HCT116 (cell line): Measurements from ENCODE around the gene CD96. TPM values are rescaled to one million over a fixed set of nuclear protein-coding genes. Genes with fewer than 3 reads are reported as not detected.

ENCODE experiments used
- ATAC-seq: fragments of 200-7000 bp; cut with Tn5 transposase; 2 replicates; pipeline ENCODE4 v1.9.1; 2020; ENCODE audit warnings: mild to moderate bottlenecking, moderate library complexity
- BruUV-seq: library from RNA; stranded (reverse); fragments of 400-500 nt; replicated peaks from 2 replicates; lab custom pipeline; 2021; lab: Mats Ljungman, UMichigan
- CTCF ChIA-PET: fragments of 300-600 bp; sonication (Branson Sonifier 250); formaldehyde crosslinking; loops from one replicate; lab custom pipeline; 2021; ENCODE audit warnings: antibody characterized with exemption; lab: Charles Lee
- POLR2A ChIA-PET: fragments of 300-600, 350-600 bp; sonication (Branson Sonifier 250); formaldehyde crosslinking; loops from one replicate; lab custom pipeline; 2021; ENCODE audit warnings: antibody characterized with exemption; lab: Charles Lee
- RAD21 ChIA-PET, 2 experiments: fragments of 300-600 bp; sonication (Branson Sonifier 250); formaldehyde crosslinking; loops; one replicate each; lab custom pipeline; 2023; ENCODE audit warnings: low total read pairs in 2 of 2; ENCODE audit not compliant: uncharacterized antibody in 2 of 2, unreplicated experiment in 2 of 2, low non-redundant PET in 1 of 2; lab: Charles Lee
- DNase-seq: peaks from one replicate; pipeline ENCODE4 v3.0.0-alpha.2; 2010; ENCODE audit warnings: low read depth, low spot score
- H2AFZ ChIP-seq: fragments of 200-600 bp; shearing (Covaris generic), sonication (generic); 2 replicates; pipeline ENCODE4 v1.6.1; 2017; ENCODE audit warnings: low read depth, mixed run types, mixed read lengths, antibody characterized with exemption, low read length; ENCODE audit not compliant: poor library complexity, severe bottlenecking
- H3K27ac ChIP-seq: 2 replicates; pipeline ENCODE4 v1.5.1; 2012; ENCODE audit warnings: low read depth, low read length
- H3K27me3 ChIP-seq: fragments of 200-600 bp; sonication (generic); 2 replicates; pipeline ENCODE4 v1.6.1; 2016; ENCODE audit warnings: mixed run types, low read length, mixed read lengths; ENCODE audit not compliant: insufficient read depth
- H3K36me3 ChIP-seq, 2 experiments: fragments of 200-500 bp in 1 of 2; fragments of 200-600 bp in 1 of 2; sonication (Bioruptor generic) in 1 of 2; sonication (generic) in 1 of 2; 2 replicates each; pipeline versions ENCODE4 v1.5.1 to v1.6.1; 2014 to 2016; ENCODE audit warnings: low read length in 2 of 2, inconsistent platforms in 1 of 2, mixed read lengths in 1 of 2, mixed run types in 1 of 2; ENCODE audit not compliant: insufficient read depth in 2 of 2, control insufficient read depth in 1 of 2
- H3K4me1 ChIP-seq, 2 experiments: fragments of 200-600 bp in 1 of 2; sonication (generic) in 1 of 2; 2 replicates each; pipeline versions ENCODE4 v1.5.1 to v1.6.1; 2012 to 2017; ENCODE audit warnings: low read length in 2 of 2, inconsistent platforms in 1 of 2, mild to moderate bottlenecking in 1 of 2, mixed read lengths in 1 of 2, mixed run types in 1 of 2, moderate library complexity in 1 of 2; ENCODE audit not compliant: insufficient read depth in 2 of 2, control insufficient read depth in 1 of 2
- H3K4me2 ChIP-seq: fragments of 200-600 bp; sonication (generic); 2 replicates; pipeline ENCODE4 v1.6.1; 2017; ENCODE audit warnings: mixed run types, low read length, mixed read lengths
- H3K4me3 ChIP-seq, 2 experiments: fragments of 200-600 bp in 1 of 2; sonication (generic) in 1 of 2; replicated peaks in 1 of 2; 2 replicates each; pipeline ENCODE4 v1.5.1; 2011 to 2016; ENCODE audit warnings: low read length in 2 of 2, control low read depth in 1 of 2, low read depth in 1 of 2, mild to moderate bottlenecking in 1 of 2, mixed read lengths in 1 of 2, mixed run types in 1 of 2
- H3K79me2 ChIP-seq: fragments of 200-600 bp; sonication (generic); 2 replicates; pipeline ENCODE4 v1.6.1; 2017; ENCODE audit warnings: mild to moderate bottlenecking, mixed run types, low read length, moderate library complexity, mixed read lengths; ENCODE audit not compliant: insufficient read depth
- H3K9ac ChIP-seq: fragments of 200-600 bp; sonication (generic); 2 replicates; pipeline ENCODE4 v1.6.1; 2016; ENCODE audit warnings: low read length, mixed read lengths
- H3K9me2 ChIP-seq: fragments of 200-600 bp; sonication (generic), shearing (Covaris generic); 2 replicates; pipeline ENCODE4 v1.6.1; 2017; ENCODE audit warnings: mixed run types, mild to moderate bottlenecking, moderate library complexity; ENCODE audit not compliant: insufficient read depth
- H3K9me3 ChIP-seq, 2 experiments: fragments of 200-500 bp in 1 of 2; fragments of 200-600 bp in 1 of 2; sonication (Bioruptor generic) in 1 of 2; sonication (generic) in 1 of 2; 2 replicates each; pipeline ENCODE4 v1.6.1; 2014 to 2017; ENCODE audit warnings: low read length in 2 of 2, mixed read lengths in 2 of 2, inconsistent platforms in 1 of 2, low read depth in 1 of 2, mild to moderate bottlenecking in 1 of 2, mixed run types in 1 of 2, moderate library complexity in 1 of 2; ENCODE audit not compliant: control insufficient read depth in 1 of 2, insufficient read depth in 1 of 2
- H4K20me1 ChIP-seq: fragments of 200-600 bp; sonication (generic), shearing (Covaris generic); 2 replicates; pipeline ENCODE4 v1.6.1; 2017; ENCODE audit warnings: mixed run types, mild to moderate bottlenecking, moderate library complexity; ENCODE audit not compliant: insufficient read depth
- CBX3 ChIP-seq: IDR thresholded peaks from 2 replicates; pipeline ENCODE4 v1.6.1; 2012; ENCODE audit warnings: low read depth
- CEBPB ChIP-seq: IDR thresholded peaks from 2 replicates; pipeline ENCODE4 v1.6.1; 2012; ENCODE audit warnings: low read depth
- EGR1 ChIP-seq: IDR thresholded peaks from 2 replicates; pipeline ENCODE4 v1.6.1; 2012; ENCODE audit warnings: low read depth
- EZH2 ChIP-seq: fragments of 200-600 bp; sonication (generic); IDR thresholded peaks from 2 replicates; pipeline ENCODE4 v1.6.1; 2017; ENCODE audit warnings: antibody characterized with exemption, mixed run types
- EZH2phosphoT487 ChIP-seq: fragments of 200-600 bp; IDR thresholded peaks from 2 replicates; pipeline ENCODE4 v1.6.1; 2018; ENCODE audit warnings: antibody characterized with exemption, borderline replicate concordance
- FOSL1 ChIP-seq: IDR thresholded peaks from 2 replicates; pipeline ENCODE4 v1.6.1; 2012; ENCODE audit warnings: low read depth
- JUND ChIP-seq: IDR thresholded peaks from 2 replicates; pipeline ENCODE4 v1.6.1; 2012
- SIN3A ChIP-seq: IDR thresholded peaks from 2 replicates; pipeline ENCODE4 v1.6.1; 2012; ENCODE audit warnings: low read depth
- TCF7L2 ChIP-seq: IDR thresholded peaks from 2 replicates; pipeline ENCODE4 v1.7.0; 2011; ENCODE audit warnings: borderline replicate concordance, inconsistent platforms; ENCODE audit not compliant: insufficient read depth, insufficient read length; ENCODE audit errors: extremely low read depth
- intact Hi-C: fragments of 100-400 bp; cut with micrococcal nuclease; formaldehyde crosslinking; loops from 2 replicates; pipeline ENCODE4 v1.10.0; 2022
- total RNA-seq: library from RNA; stranded (reverse); gene quantifications from one replicate; pipeline ENCODE4 v1.2.1, GENCODE V29; 2021; ENCODE audit not compliant: unreplicated experiment
- TF ChIP-seq, protein P1 (sequence below): IDR thresholded peaks from 2 replicates; pipeline ENCODE4 v1.6.1; 2012; ENCODE audit warnings: low read depth
- TF ChIP-seq, protein P2 (sequence below), 3 experiments: fragments of 200-600 bp in 1 of 3; sonication (generic) in 1 of 3; IDR thresholded peaks in 2 of 3; conservative IDR thresholded peaks in 1 of 3; 2 replicates each; pipeline ENCODE4 v1.5.1; 2012 to 2017; ENCODE audit warnings: low read depth in 2 of 3, low read length in 2 of 3, antibody characterized with exemption in 1 of 3, borderline replicate concordance in 1 of 3, control low read depth in 1 of 3, mild to moderate bottlenecking in 1 of 3, mixed read lengths in 1 of 3, mixed run types in 1 of 3, moderate library complexity in 1 of 3; ENCODE audit not compliant: insufficient read depth in 1 of 3
- TF ChIP-seq, protein P3 (sequence below): IDR thresholded peaks from 2 replicates; pipeline ENCODE4 v1.6.1; 2011; ENCODE audit warnings: mild to moderate bottlenecking, low read length, moderate library complexity; ENCODE audit not compliant: insufficient replicate concordance; ENCODE audit errors: extremely low read depth

Gene CD96
- total RNA-seq, 1 experiment from 2014 or later, result 0.42 TPM

DNA sequence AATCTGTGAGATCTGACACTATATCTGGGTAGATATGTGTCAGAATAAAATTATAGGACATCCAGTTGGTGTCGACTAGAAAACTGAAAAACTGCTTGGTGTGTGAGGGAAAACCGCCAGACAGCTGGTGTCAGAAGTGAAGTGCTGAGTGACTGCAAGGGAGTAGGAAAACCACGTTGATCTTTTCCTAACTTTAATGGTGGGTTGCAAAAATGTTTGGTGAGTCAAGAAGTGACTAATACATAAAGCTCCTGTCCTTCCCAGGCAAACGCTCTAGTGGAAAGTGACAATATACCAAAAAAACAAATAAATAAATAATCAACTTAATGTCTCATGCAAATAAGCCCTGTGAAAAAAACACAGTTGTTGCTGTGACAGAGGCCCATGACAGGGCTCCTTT is 7.3 kb upstream of the CD96 start:
- no TSS peak for BruUV-seq

DNA sequence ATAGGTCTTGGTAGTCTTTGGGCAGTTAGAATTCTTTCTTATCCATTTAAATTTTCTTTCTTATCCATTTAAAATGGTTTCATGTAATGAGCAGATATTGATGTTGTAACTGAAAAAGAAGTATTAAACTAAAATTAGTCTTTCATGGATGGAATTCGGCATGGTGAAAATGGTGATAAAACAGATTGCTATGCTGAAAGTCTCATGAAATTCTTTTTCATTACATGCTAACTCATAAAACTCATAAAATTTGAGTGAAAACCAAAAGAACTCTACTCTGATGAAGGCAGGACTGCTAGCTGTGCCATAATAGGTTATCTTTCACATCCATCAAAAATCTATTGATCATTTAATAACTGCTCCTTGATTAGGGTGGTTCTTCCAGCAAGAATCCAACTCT is 3.9 kb upstream of the CD96 start:
- Histone ChIP-seq H3K9me2 (no peaks in the 10 kb centered on the region), H3K9ac (no peak overlapping the region), H3K9me3 (no peaks in the 10 kb centered on the region), H4K20me1 (no peaks in the 10 kb centered on the region), H3K4me3 (no peak overlapping the region), H3K27me3 (no peaks in the 10 kb centered on the region), H3K79me2 (no peaks in the 10 kb centered on the region), H2AFZ (peak overlapping the region; percentile 2), H3K36me3 (no peaks in the 10 kb centered on the region), H3K27ac (no peak overlapping the region), H3K4me2 (peak overlapping the region; percentile 20; the same call in 1 of the 2 replicates), H3K4me1 (peaks cover 11 to 30% of the 10 kb centered on the region in 2 experiments; a peak in 3 of 4 replicates)
- ATAC-seq, result no peak
- ChIA-PET RAD21 (interaction anchor here in 1 of 2 experiments (0.5 kb wide), 1 partner anchor 393 kb away, joined by 8 read pairs; no protein-coding TSS in a partner anchor), CTCF (no interaction called here), POLR2A (no interaction called here)
- intact Hi-C loops, result loop anchor here (5.0 to 10.0 kb wide), 2 partner anchors 466 to 1223 kb away; partner anchors contain the start of gene NECTIN3
- BruUV-seq, result no TSS peak
- DNase-seq, result no peak
- TF ChIP-seq JUND (no peak), EZH2 (no peak), EGR1 (no peak), SIN3A (no peak), CEBPB (no peak), EZH2phosphoT487 (no peak), TCF7L2 (no peak), CBX3 (no peak)
- TF ChIP-seq, protein P1, sequence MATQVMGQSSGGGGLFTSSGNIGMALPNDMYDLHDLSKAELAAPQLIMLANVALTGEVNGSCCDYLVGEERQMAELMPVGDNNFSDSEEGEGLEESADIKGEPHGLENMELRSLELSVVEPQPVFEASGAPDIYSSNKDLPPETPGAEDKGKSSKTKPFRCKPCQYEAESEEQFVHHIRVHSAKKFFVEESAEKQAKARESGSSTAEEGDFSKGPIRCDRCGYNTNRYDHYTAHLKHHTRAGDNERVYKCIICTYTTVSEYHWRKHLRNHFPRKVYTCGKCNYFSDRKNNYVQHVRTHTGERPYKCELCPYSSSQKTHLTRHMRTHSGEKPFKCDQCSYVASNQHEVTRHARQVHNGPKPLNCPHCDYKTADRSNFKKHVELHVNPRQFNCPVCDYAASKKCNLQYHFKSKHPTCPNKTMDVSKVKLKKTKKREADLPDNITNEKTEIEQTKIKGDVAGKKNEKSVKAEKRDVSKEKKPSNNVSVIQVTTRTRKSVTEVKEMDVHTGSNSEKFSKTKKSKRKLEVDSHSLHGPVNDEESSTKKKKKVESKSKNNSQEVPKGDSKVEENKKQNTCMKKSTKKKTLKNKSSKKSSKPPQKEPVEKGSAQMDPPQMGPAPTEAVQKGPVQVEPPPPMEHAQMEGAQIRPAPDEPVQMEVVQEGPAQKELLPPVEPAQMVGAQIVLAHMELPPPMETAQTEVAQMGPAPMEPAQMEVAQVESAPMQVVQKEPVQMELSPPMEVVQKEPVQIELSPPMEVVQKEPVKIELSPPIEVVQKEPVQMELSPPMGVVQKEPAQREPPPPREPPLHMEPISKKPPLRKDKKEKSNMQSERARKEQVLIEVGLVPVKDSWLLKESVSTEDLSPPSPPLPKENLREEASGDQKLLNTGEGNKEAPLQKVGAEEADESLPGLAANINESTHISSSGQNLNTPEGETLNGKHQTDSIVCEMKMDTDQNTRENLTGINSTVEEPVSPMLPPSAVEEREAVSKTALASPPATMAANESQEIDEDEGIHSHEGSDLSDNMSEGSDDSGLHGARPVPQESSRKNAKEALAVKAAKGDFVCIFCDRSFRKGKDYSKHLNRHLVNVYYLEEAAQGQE, result no peak
- TF ChIP-seq, protein P2, sequence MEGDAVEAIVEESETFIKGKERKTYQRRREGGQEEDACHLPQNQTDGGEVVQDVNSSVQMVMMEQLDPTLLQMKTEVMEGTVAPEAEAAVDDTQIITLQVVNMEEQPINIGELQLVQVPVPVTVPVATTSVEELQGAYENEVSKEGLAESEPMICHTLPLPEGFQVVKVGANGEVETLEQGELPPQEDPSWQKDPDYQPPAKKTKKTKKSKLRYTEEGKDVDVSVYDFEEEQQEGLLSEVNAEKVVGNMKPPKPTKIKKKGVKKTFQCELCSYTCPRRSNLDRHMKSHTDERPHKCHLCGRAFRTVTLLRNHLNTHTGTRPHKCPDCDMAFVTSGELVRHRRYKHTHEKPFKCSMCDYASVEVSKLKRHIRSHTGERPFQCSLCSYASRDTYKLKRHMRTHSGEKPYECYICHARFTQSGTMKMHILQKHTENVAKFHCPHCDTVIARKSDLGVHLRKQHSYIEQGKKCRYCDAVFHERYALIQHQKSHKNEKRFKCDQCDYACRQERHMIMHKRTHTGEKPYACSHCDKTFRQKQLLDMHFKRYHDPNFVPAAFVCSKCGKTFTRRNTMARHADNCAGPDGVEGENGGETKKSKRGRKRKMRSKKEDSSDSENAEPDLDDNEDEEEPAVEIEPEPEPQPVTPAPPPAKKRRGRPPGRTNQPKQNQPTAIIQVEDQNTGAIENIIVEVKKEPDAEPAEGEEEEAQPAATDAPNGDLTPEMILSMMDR (IDR thresholded peaks at IDR 0.05 in 2 of 3, conservative IDR thresholded peaks at IDR 0.05 in 1 of 3; ENCODE audit: borderline replicate concordance in 1 of 3, insufficient read depth in 1 of 3, low read depth in 2 of 3, low read length in 2 of 3), result no peak
- TF ChIP-seq, protein P3, sequence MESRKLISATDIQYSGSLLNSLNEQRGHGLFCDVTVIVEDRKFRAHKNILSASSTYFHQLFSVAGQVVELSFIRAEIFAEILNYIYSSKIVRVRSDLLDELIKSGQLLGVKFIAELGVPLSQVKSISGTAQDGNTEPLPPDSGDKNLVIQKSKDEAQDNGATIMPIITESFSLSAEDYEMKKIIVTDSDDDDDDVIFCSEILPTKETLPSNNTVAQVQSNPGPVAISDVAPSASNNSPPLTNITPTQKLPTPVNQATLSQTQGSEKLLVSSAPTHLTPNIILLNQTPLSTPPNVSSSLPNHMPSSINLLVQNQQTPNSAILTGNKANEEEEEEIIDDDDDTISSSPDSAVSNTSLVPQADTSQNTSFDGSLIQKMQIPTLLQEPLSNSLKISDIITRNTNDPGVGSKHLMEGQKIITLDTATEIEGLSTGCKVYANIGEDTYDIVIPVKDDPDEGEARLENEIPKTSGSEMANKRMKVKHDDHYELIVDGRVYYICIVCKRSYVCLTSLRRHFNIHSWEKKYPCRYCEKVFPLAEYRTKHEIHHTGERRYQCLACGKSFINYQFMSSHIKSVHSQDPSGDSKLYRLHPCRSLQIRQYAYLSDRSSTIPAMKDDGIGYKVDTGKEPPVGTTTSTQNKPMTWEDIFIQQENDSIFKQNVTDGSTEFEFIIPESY, result no peak

More for the DNA sequence above, 7.3 kb upstream of the CD96 start:
- no peak overlapping the region for H3K4me3 ChIP-seq
- no peaks in the 10 kb centered on the region for H4K20me1 ChIP-seq
- DNase-seq (no peak), ATAC-seq (no peak)
- H3K27me3 ChIP-seq, result no peaks in the 10 kb centered on the region
- intact Hi-C loops, result loop anchor here (5.0 to 10.0 kb wide), 2 partner anchors 462 to 1220 kb away; partner anchors contain the start of gene NECTIN3
- no peaks in the 10 kb centered on the region for H3K9me3 ChIP-seq
- H3K4me2 ChIP-seq, result peak overlapping the region; percentile 27; the same call in 1 of the 2 replicates
- H3K9me2 ChIP-seq, result no peaks in the 10 kb centered on the region
- no peaks in the 10 kb centered on the region for H3K79me2 ChIP-seq
- H3K27ac ChIP-seq, result no peak overlapping the region
- H2AFZ ChIP-seq, result peak overlapping the region; percentile 51
- POLR2A ChIA-PET, result no interaction called here
- RAD21 ChIA-PET, result no interaction called here
- H3K36me3 ChIP-seq, result no peaks in the 10 kb centered on the region
- peaks cover 11 to 26% of the 10 kb centered on the region in 2 experiments; a peak in 3 of 4 replicates for H3K4me1 ChIP-seq
- TF ChIP-seq EZH2 (no peak), FOSL1 (peak; percentile 35; the same call in 1 of the 2 replicates)
- CTCF ChIA-PET, result no interaction called here
- no peak overlapping the region for H3K9ac ChIP-seq
